GM23338 (cell line): ENCODE data around the gene RAPGEF4. TPM values are rescaled to one million over a fixed set of nuclear protein-coding genes. Genes with fewer than 3 reads are reported as not detected.

Experiments
- ATAC-seq: fragments of 200-7000 bp; cut with Tn5 transposase; 3 replicates; pipeline ENCODE4 v1.9.1; 2020
- DNase-seq: peaks from one replicate; pipeline ENCODE4 v3.0.0-alpha.2; 2015; ENCODE audit warnings: low spot score
- H2AFZ ChIP-seq: fragments of 200-600 bp; sonication (generic); 2 replicates; pipeline ENCODE4 v1.8.0; 2016; ENCODE audit warnings: antibody characterized with exemption, mild to moderate bottlenecking, moderate library complexity
- H3F3A ChIP-seq: fragments of 200-600 bp; sonication (generic); replicated peaks from 2 replicates; pipeline ENCODE4 v1.8.0; 2017; ENCODE audit warnings: antibody characterized with exemption, mixed run types, low read depth
- H3K27ac ChIP-seq: fragments of 200-600 bp; sonication (generic); 2 replicates; pipeline ENCODE4 v1.6.1; 2016; ENCODE audit warnings: low read depth
- H3K27me3 ChIP-seq: fragments of 200-600 bp; sonication (generic); 2 replicates; pipeline ENCODE4 v1.8.0; 2016; ENCODE audit warnings: mild to moderate bottlenecking, mixed run types, moderate library complexity; ENCODE audit not compliant: insufficient read depth
- H3K36me3 ChIP-seq: fragments of 200-600 bp; sonication (generic); 2 replicates; pipeline ENCODE4 v1.8.0; 2016; ENCODE audit warnings: mild to moderate bottlenecking; ENCODE audit not compliant: insufficient read depth
- H3K4me1 ChIP-seq: fragments of 200-600 bp; sonication (generic); 2 replicates; pipeline ENCODE4 v1.8.0; 2016; ENCODE audit warnings: mild to moderate bottlenecking, moderate library complexity; ENCODE audit not compliant: insufficient read depth
- H3K4me2 ChIP-seq: fragments of 200-600 bp; sonication (generic); 2 replicates; pipeline ENCODE4 v1.7.1; 2017; ENCODE audit warnings: mixed run types
- H3K4me3 ChIP-seq: fragments of 200-600 bp; sonication (generic); 2 replicates; pipeline ENCODE4 v1.6.1; 2016; ENCODE audit warnings: mixed run types
- H3K79me2 ChIP-seq: fragments of 200-600 bp; sonication (generic); replicated peaks from 2 replicates; pipeline ENCODE4 v1.8.0; 2017; ENCODE audit warnings: mild to moderate bottlenecking; ENCODE audit not compliant: insufficient read depth
- H3K9me2 ChIP-seq: fragments of 200-600 bp; sonication (generic); 2 replicates; pipeline ENCODE4 v1.8.0; 2017; ENCODE audit not compliant: insufficient read depth
- H4K20me1 ChIP-seq: fragments of 200-600 bp; sonication (generic); replicated peaks from 2 replicates; pipeline ENCODE4 v1.8.0; 2017; ENCODE audit warnings: mild to moderate bottlenecking; ENCODE audit not compliant: insufficient read depth
- H3K27ac Mint-ChIP-seq: 2 replicates; pipeline ENCODE4 v1.8.0; 2020; ENCODE audit warnings: inconsistent platforms, mild to moderate bottlenecking, moderate library complexity, mixed read lengths
- H3K27me3 Mint-ChIP-seq: 3 replicates; pipeline ENCODE4 v1.8.0; 2022; ENCODE audit warnings: low read depth, mild to moderate bottlenecking, moderate library complexity, mixed read lengths, inconsistent platforms; ENCODE audit not compliant: insufficient read depth, poor library complexity
- H3K36me3 Mint-ChIP-seq: 3 replicates; pipeline ENCODE4 v1.8.0; 2021; ENCODE audit warnings: low read depth, mild to moderate bottlenecking, inconsistent platforms, moderate library complexity, mixed read lengths
- H3K4me1 Mint-ChIP-seq: 3 replicates; pipeline ENCODE4 v1.8.0; 2020; ENCODE audit warnings: mild to moderate bottlenecking, inconsistent platforms, mixed read lengths
- H3K4me3 Mint-ChIP-seq: 3 replicates; pipeline ENCODE4 v1.8.0; 2021; ENCODE audit warnings: moderate library complexity, mild to moderate bottlenecking, inconsistent platforms, mixed read lengths
- H3K9me3 Mint-ChIP-seq: 3 replicates; pipeline ENCODE4 v1.8.0; 2020; ENCODE audit warnings: moderate library complexity, mild to moderate bottlenecking, inconsistent platforms, mixed read lengths
- CREB1 ChIP-seq: fragments of 250-450 bp; sonication (Bioruptor Pico); IDR thresholded peaks from 2 replicates; pipeline ENCODE4 v1.5.0; 2020; ENCODE audit warnings: low read depth, mild to moderate bottlenecking, moderate library complexity
- EZH2 ChIP-seq: fragments of 200-600 bp; sonication (generic); IDR thresholded peaks from one replicate; pipeline ENCODE4 v1.8.0; 2017; ENCODE audit warnings: antibody characterized with exemption, mild to moderate bottlenecking, low read depth; ENCODE audit not compliant: unreplicated experiment
- EZH2phosphoT487 ChIP-seq: fragments of 200-600 bp; sonication (generic); IDR thresholded peaks from one replicate; pipeline ENCODE4 v1.8.1; 2018; ENCODE audit warnings: antibody characterized with exemption; ENCODE audit not compliant: unreplicated experiment
- JUNB ChIP-seq: IDR thresholded peaks from one replicate; pipeline ENCODE4 v1.6.1; 2016; ENCODE audit warnings: antibody characterized with exemption; ENCODE audit not compliant: unreplicated experiment
- NANOG ChIP-seq: IDR thresholded peaks from 2 replicates; pipeline ENCODE4 v1.6.1; 2016; ENCODE audit warnings: antibody characterized with exemption, borderline replicate concordance
- POLR2AphosphoS5 ChIP-seq: IDR thresholded peaks from 2 replicates; pipeline ENCODE4 v1.6.1; 2016; ENCODE audit warnings: antibody characterized with exemption, low read depth
- STAT1 ChIP-seq: IDR thresholded peaks from one replicate; pipeline ENCODE4 v1.6.1; 2016; ENCODE audit warnings: antibody characterized with exemption; ENCODE audit not compliant: unreplicated experiment
- ZNF114 ChIP-seq: fragments of 250-450 bp; sonication (Bioruptor Pico); IDR thresholded peaks from 2 replicates; pipeline ENCODE4 v1.5.0; 2020; ENCODE audit warnings: mild to moderate bottlenecking, moderate library complexity
- ZNF331 ChIP-seq: fragments of 250-450 bp; sonication (Bioruptor Pico); IDR thresholded peaks from 2 replicates; pipeline ENCODE4 v1.5.0; 2020; ENCODE audit warnings: low read depth, mild to moderate bottlenecking, moderate library complexity
- polyA plus RNA-seq: library from polyadenylated mRNA; unstranded; fragments of >200 nt; fragmentation: Nextera tagmentation; extraction: Ambion mirVana; gene quantifications from 2 replicates; pipeline ENCODE4 v1.2.1, GENCODE V29; 2016
- total RNA-seq: library from RNA; depleted of rRNA; stranded (reverse); fragments of >200 nt; shearing (Covaris generic); gene quantifications from 2 replicates; pipeline ENCODE4 v1.2.3, GENCODE V29; 2014
- TF ChIP-seq, protein P1 (sequence below): IDR thresholded peaks from one replicate; pipeline ENCODE4 v1.6.1; 2018; ENCODE audit warnings: antibody characterized with exemption; ENCODE audit not compliant: unreplicated experiment
- TF ChIP-seq, protein P2 (sequence below): fragments of 250-450 bp; sonication (Bioruptor Pico); IDR thresholded peaks from 2 replicates; pipeline ENCODE4 v1.5.0; 2020; ENCODE audit warnings: mild to moderate bottlenecking, moderate library complexity
- TF ChIP-seq, protein P3 (sequence below), 2 experiments: fragments of 200-600 bp in 1 of 2; sonication (generic) in 1 of 2; conservative IDR thresholded peaks; 2 replicates each; pipeline versions ENCODE4 v1.5.1 to v1.6.1; 2016 to 2017; ENCODE audit warnings: antibody characterized with exemption in 2 of 2, low read depth in 2 of 2, mild to moderate bottlenecking in 2 of 2, moderate library complexity in 1 of 2
- TF ChIP-seq, protein P4 (sequence below): IDR thresholded peaks from 2 replicates; pipeline ENCODE4 v1.6.1; 2016; ENCODE audit warnings: antibody characterized with exemption

Gene RAPGEF4
- total and polyA plus RNA-seq, 2 experiments from 2014 or later: 1.7 to 4.7 TPM

DNA sequence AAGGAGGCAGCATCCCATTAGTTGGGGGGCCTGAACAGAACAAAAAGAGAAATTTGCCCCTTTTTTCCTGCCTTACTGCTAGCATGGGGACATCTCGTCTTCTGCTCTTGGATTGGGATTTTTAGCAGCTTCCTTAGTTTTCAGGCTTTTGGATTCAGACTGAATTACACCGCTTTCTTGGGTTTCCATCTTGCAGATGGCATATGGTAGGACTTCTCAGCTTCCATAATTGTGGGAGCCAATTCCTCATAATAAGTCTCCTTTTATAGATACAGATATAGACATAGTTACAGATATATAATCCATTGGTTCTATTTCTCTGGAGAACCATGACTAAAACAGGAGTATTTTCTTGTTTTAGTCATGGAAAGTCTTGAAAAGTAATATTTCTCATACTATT, 5.2 kb upstream of the RAPGEF4 start:
- H3K79me2 ChIP-seq: no peaks in the 10 kb centered on the region
- no peaks in the 10 kb centered on the region for H3K36me3 ChIP-seq
- H3K9me3 Mint-ChIP-seq: no peaks in the 10 kb centered on the region
- no peak for ATAC-seq
- peaks cover 28% of the 10 kb centered on the region for H3K4me1 Mint-ChIP-seq
- no peaks in the 10 kb centered on the region for H3K36me3 Mint-ChIP-seq
- H4K20me1 ChIP-seq: no peaks in the 10 kb centered on the region
- no peaks in the 10 kb centered on the region; the same call in 1 of the 2 replicates for H3K4me1 ChIP-seq
- peaks cover 10% of the 10 kb centered on the region for H3K27me3 Mint-ChIP-seq
- no peak for DNase-seq
- no peak overlapping the region for H3K27ac ChIP-seq
- H3K27ac Mint-ChIP-seq: no peak overlapping the region
- H3K4me2 ChIP-seq: no peak overlapping the region
- no peak overlapping the region for H3K4me3 ChIP-seq
- H3K27me3 ChIP-seq: peaks cover 12% of the 10 kb centered on the region
- no peaks in the 10 kb centered on the region for H3K9me2 ChIP-seq
- no peak overlapping the region for H2AFZ ChIP-seq
- H3K4me3 Mint-ChIP-seq: no peak overlapping the region
- H3F3A ChIP-seq: no peaks in the 10 kb centered on the region
- TF ChIP-seq JUNB (no peak), STAT1 (no peak), CREB1 (no peak), EZH2 (no peak), ZNF114 (CRISPR knock-in tag) (no peak), ZNF331 (CRISPR knock-in tag) (no peak), POLR2AphosphoS5 (no peak), EZH2phosphoT487 (no peak), NANOG (no peak)
- TF ChIP-seq, protein P1, sequence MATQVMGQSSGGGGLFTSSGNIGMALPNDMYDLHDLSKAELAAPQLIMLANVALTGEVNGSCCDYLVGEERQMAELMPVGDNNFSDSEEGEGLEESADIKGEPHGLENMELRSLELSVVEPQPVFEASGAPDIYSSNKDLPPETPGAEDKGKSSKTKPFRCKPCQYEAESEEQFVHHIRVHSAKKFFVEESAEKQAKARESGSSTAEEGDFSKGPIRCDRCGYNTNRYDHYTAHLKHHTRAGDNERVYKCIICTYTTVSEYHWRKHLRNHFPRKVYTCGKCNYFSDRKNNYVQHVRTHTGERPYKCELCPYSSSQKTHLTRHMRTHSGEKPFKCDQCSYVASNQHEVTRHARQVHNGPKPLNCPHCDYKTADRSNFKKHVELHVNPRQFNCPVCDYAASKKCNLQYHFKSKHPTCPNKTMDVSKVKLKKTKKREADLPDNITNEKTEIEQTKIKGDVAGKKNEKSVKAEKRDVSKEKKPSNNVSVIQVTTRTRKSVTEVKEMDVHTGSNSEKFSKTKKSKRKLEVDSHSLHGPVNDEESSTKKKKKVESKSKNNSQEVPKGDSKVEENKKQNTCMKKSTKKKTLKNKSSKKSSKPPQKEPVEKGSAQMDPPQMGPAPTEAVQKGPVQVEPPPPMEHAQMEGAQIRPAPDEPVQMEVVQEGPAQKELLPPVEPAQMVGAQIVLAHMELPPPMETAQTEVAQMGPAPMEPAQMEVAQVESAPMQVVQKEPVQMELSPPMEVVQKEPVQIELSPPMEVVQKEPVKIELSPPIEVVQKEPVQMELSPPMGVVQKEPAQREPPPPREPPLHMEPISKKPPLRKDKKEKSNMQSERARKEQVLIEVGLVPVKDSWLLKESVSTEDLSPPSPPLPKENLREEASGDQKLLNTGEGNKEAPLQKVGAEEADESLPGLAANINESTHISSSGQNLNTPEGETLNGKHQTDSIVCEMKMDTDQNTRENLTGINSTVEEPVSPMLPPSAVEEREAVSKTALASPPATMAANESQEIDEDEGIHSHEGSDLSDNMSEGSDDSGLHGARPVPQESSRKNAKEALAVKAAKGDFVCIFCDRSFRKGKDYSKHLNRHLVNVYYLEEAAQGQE: no peak
- TF ChIP-seq, protein P2, sequence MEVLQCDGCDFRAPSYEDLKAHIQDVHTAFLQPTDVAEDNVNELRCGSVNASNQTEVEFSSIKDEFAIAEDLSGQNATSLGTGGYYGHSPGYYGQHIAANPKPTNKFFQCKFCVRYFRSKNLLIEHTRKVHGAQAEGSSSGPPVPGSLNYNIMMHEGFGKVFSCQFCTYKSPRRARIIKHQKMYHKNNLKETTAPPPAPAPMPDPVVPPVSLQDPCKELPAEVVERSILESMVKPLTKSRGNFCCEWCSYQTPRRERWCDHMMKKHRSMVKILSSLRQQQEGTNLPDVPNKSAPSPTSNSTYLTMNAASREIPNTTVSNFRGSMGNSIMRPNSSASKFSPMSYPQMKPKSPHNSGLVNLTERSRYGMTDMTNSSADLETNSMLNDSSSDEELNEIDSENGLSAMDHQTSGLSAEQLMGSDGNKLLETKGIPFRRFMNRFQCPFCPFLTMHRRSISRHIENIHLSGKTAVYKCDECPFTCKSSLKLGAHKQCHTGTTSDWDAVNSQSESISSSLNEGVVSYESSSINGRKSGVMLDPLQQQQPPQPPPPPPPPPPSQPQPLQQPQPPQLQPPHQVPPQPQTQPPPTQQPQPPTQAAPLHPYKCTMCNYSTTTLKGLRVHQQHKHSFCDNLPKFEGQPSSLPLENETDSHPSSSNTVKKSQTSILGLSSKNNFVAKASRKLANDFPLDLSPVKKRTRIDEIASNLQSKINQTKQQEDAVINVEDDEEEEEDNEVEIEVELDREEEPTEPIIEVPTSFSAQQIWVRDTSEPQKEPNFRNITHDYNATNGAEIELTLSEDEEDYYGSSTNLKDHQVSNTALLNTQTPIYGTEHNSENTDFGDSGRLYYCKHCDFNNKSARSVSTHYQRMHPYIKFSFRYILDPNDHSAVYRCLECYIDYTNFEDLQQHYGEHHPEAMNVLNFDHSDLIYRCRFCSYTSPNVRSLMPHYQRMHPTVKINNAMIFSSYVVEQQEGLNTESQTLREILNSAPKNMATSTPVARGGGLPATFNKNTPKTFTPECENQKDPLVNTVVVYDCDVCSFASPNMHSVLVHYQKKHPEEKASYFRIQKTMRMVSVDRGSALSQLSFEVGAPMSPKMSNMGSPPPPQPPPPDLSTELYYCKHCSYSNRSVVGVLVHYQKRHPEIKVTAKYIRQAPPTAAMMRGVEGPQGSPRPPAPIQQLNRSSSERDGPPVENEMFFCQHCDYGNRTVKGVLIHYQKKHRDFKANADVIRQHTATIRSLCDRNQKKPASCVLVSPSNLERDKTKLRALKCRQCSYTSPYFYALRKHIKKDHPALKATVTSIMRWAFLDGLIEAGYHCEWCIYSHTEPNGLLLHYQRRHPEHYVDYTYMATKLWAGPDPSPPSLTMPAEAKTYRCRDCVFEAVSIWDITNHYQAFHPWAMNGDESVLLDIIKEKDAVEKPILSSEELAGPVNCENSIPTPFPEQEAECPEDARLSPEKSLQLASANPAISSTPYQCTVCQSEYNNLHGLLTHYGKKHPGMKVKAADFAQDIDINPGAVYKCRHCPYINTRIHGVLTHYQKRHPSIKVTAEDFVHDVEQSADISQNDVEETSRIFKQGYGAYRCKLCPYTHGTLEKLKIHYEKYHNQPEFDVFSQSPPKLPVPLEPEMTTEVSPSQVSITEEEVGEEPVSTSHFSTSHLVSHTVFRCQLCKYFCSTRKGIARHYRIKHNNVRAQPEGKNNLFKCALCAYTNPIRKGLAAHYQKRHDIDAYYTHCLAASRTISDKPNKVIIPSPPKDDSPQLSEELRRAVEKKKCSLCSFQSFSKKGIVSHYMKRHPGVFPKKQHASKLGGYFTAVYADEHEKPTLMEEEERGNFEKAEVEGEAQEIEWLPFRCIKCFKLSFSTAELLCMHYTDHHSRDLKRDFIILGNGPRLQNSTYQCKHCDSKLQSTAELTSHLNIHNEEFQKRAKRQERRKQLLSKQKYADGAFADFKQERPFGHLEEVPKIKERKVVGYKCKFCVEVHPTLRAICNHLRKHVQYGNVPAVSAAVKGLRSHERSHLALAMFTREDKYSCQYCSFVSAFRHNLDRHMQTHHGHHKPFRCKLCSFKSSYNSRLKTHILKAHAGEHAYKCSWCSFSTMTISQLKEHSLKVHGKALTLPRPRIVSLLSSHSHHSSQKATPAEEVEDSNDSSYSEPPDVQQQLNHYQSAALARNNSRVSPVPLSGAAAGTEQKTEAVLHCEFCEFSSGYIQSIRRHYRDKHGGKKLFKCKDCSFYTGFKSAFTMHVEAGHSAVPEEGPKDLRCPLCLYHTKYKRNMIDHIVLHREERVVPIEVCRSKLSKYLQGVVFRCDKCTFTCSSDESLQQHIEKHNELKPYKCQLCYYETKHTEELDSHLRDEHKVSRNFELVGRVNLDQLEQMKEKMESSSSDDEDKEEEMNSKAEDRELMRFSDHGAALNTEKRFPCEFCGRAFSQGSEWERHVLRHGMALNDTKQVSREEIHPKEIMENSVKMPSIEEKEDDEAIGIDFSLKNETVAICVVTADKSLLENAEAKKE (CRISPR knock-in tag): no peak
- TF ChIP-seq, protein P3, sequence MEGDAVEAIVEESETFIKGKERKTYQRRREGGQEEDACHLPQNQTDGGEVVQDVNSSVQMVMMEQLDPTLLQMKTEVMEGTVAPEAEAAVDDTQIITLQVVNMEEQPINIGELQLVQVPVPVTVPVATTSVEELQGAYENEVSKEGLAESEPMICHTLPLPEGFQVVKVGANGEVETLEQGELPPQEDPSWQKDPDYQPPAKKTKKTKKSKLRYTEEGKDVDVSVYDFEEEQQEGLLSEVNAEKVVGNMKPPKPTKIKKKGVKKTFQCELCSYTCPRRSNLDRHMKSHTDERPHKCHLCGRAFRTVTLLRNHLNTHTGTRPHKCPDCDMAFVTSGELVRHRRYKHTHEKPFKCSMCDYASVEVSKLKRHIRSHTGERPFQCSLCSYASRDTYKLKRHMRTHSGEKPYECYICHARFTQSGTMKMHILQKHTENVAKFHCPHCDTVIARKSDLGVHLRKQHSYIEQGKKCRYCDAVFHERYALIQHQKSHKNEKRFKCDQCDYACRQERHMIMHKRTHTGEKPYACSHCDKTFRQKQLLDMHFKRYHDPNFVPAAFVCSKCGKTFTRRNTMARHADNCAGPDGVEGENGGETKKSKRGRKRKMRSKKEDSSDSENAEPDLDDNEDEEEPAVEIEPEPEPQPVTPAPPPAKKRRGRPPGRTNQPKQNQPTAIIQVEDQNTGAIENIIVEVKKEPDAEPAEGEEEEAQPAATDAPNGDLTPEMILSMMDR (conservative IDR thresholded peaks at IDR 0.05; ENCODE audit: low read depth in 2 of 2): no peak
- TF ChIP-seq, protein P4, sequence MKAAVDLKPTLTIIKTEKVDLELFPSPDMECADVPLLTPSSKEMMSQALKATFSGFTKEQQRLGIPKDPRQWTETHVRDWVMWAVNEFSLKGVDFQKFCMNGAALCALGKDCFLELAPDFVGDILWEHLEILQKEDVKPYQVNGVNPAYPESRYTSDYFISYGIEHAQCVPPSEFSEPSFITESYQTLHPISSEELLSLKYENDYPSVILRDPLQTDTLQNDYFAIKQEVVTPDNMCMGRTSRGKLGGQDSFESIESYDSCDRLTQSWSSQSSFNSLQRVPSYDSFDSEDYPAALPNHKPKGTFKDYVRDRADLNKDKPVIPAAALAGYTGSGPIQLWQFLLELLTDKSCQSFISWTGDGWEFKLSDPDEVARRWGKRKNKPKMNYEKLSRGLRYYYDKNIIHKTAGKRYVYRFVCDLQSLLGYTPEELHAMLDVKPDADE: no peak
